ENCODE data around the gene MEIS1. TPM values are rescaled to one million over a fixed set of nuclear protein-coding genes. Genes with fewer than 3 reads are reported as not detected.

The MEIS1 gene
- total RNA-seq, 1 experiment from 2014 or later = 0.66 TPM

- H4K20me1 ChIP-seq (ENCODE audit: control insufficient read depth, insufficient read depth, insufficient read length) = no peaks in the 10 kb centered on the region
- H3K4me1 ChIP-seq (ENCODE audit: insufficient read depth, low read length) = peaks cover 3% of the 10 kb centered on the region; the same call in 1 of the 2 replicates
- no peak overlapping the region for H3K4me3 Mint-ChIP-seq
Measured at GRCh38 chr2:66567729-66568128, 132.8 kb downstream of the MEIS1 start.

More at GRCh38 chr2:66567729-66568128, 132.8 kb downstream of the MEIS1 start:
- Histone ChIP-seq H3K4me2 (ENCODE audit: insufficient read depth, insufficient read length, low read length) (no peak overlapping the region), H2AK5ac (ENCODE audit: insufficient read length, low read length) (no peak overlapping the region), H2BK5ac (ENCODE audit: insufficient read length, low read length) (no peak overlapping the region), H3K27ac (ENCODE audit: insufficient read length, low read depth, low read length) (no peak overlapping the region), H3K23ac (ENCODE audit: insufficient read length, low read depth, low read length) (no peak overlapping the region), H2AFZ (ENCODE audit: low read length) (no peak overlapping the region), H3K23me2 (ENCODE audit: insufficient read length, low read depth, low read length, poor library complexity, severe bottlenecking) (no peaks in the 10 kb centered on the region), H2BK120ac (ENCODE audit: low read depth, low read length, poor library complexity, severe bottlenecking) (no peak overlapping the region), H3K4ac (ENCODE audit: low read depth, low read length) (no peak overlapping the region), H3K9ac (ENCODE audit: extremely low read depth, insufficient read length, low read length) (no peak overlapping the region), H4K91ac (ENCODE audit: insufficient read length, low read depth, low read length) (no peak overlapping the region), H2BK15ac (ENCODE audit: low read depth, low read length) (no peak overlapping the region), H3K9me3 (ENCODE audit: control insufficient read depth, low read depth, low read length) (no peaks in the 10 kb centered on the region), H4K5ac (ENCODE audit: insufficient read length, low read depth, low read length) (no peak overlapping the region), H4K8ac (replicated peaks; ENCODE audit: insufficient read length, low read depth, low read length) (no peak overlapping the region), H2BK20ac (ENCODE audit: low read depth, low read length, poor library complexity, severe bottlenecking) (no peak overlapping the region), H3K56ac (ENCODE audit: insufficient read length, low read depth, low read length) (no peak overlapping the region), H3K14ac (ENCODE audit: insufficient read depth, low read length) (no peak overlapping the region), H3K79me2 (ENCODE audit: insufficient read depth, low read length) (no peaks in the 10 kb centered on the region), H3K18ac (ENCODE audit: insufficient read length, low read depth, low read length) (no peak overlapping the region), H3T11ph (ENCODE audit: low read length) (no peak overlapping the region), H3K79me1 (ENCODE audit: insufficient read depth, low read depth, low read length, poor library complexity, severe bottlenecking) (no peaks in the 10 kb centered on the region), H2BK12ac (ENCODE audit: insufficient read length, low read depth, low read length) (no peak overlapping the region), H3K27me3 (ENCODE audit: insufficient read depth, low read length) (no peaks in the 10 kb centered on the region; the same call in none of the 2 replicates)
- Mint-ChIP-seq H3K4me1 (peaks cover 18 to 30% of the 10 kb centered on the region in 2 experiments), H3K36me3 (ENCODE audit: insufficient read depth in 1 of 3, low read depth in 3 of 3) (no peaks in the 10 kb centered on the region), H3K27ac (no peak overlapping the region), H3K27me3 (ENCODE audit: low read depth) (peaks cover 21% of the 10 kb centered on the region), H3K9me3 (no peaks in the 10 kb centered on the region)
- no CpG with 5 or more reads among the region's 2 CpGs for WGBS (ENCODE audit: extremely low coverage, insufficient read length, low lambda C conversion rate)
- no peak for DNase-seq
- TF ChIP-seq, protein P1, sequence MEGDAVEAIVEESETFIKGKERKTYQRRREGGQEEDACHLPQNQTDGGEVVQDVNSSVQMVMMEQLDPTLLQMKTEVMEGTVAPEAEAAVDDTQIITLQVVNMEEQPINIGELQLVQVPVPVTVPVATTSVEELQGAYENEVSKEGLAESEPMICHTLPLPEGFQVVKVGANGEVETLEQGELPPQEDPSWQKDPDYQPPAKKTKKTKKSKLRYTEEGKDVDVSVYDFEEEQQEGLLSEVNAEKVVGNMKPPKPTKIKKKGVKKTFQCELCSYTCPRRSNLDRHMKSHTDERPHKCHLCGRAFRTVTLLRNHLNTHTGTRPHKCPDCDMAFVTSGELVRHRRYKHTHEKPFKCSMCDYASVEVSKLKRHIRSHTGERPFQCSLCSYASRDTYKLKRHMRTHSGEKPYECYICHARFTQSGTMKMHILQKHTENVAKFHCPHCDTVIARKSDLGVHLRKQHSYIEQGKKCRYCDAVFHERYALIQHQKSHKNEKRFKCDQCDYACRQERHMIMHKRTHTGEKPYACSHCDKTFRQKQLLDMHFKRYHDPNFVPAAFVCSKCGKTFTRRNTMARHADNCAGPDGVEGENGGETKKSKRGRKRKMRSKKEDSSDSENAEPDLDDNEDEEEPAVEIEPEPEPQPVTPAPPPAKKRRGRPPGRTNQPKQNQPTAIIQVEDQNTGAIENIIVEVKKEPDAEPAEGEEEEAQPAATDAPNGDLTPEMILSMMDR (conservative IDR thresholded peaks at IDR 0.05) = no peak

Data from H9 (cell line).